Smooth muscle cell (in vitro differentiated cells): ENCODE measurements around the gene STK11IP. TPM values are rescaled to one million over a fixed set of nuclear protein-coding genes. Genes with fewer than 3 reads are reported as not detected.

ENCODE experiments used
- DNase-seq: peaks from one replicate; lab custom pipeline; 2025; ENCODE audit not compliant: unreplicated experiment; lab: John Stamatoyannopoulos, UW
- H2AFZ ChIP-seq: fragments of 200-600 bp; sonication (generic); 2 replicates; pipeline ENCODE4 v1.6.0; 2016; ENCODE audit warnings: antibody characterized with exemption, low read depth, mild to moderate bottlenecking
- H3F3A ChIP-seq: fragments of 200-600 bp; sonication (generic); 2 replicates; pipeline ENCODE4 v1.6.0; 2017; ENCODE audit warnings: antibody characterized with exemption, low read depth
- H3K27ac ChIP-seq: fragments of 200-600 bp; sonication (generic); 2 replicates; pipeline ENCODE4 v1.5.1; 2016; ENCODE audit warnings: low read depth, mild to moderate bottlenecking
- H3K27me3 ChIP-seq: fragments of 200-600 bp; sonication (generic); 2 replicates; pipeline ENCODE4 v1.6.1; 2016; ENCODE audit warnings: low read depth, mild to moderate bottlenecking
- H3K36me3 ChIP-seq: fragments of 200-600 bp; sonication (generic); 2 replicates; pipeline ENCODE4 v1.5.1; 2016; ENCODE audit warnings: low read depth
- H3K4me1 ChIP-seq: fragments of 200-600 bp; sonication (generic); 2 replicates; pipeline ENCODE4 v1.5.1; 2016; ENCODE audit warnings: low read depth
- H3K4me2 ChIP-seq: fragments of 200-600 bp; sonication (generic); 2 replicates; pipeline ENCODE4 v1.6.0; 2016; ENCODE audit warnings: mild to moderate bottlenecking
- H3K4me3 ChIP-seq: fragments of 200-600 bp; sonication (generic); 2 replicates; pipeline ENCODE4 v1.5.1; 2016; ENCODE audit warnings: mild to moderate bottlenecking
- H3K79me2 ChIP-seq: fragments of 200-600 bp; sonication (generic); 2 replicates; pipeline ENCODE4 v1.6.0; 2016; ENCODE audit warnings: low read depth, mild to moderate bottlenecking
- H3K9ac ChIP-seq: fragments of 200-600 bp; sonication (generic); 2 replicates; pipeline ENCODE4 v1.6.0; 2016; ENCODE audit warnings: low read depth
- H3K9me3 ChIP-seq: fragments of 200-600 bp; sonication (generic); replicated peaks from 2 replicates; pipeline ENCODE4 v1.5.1; 2016; ENCODE audit warnings: low read depth
- H4K20me1 ChIP-seq: fragments of 200-600 bp; sonication (generic); 2 replicates; pipeline ENCODE4 v1.6.0; 2016; ENCODE audit warnings: low read depth
- WGBS: methylation state at CpG from one replicate; pipeline ENCODE4 v1.1.7; 2016; ENCODE audit warnings: low lambda C conversion rate; 5-methylcytosine and 5-hydroxymethylcytosine counted together
- polyA plus RNA-seq: library from polyadenylated mRNA; unstranded; fragments of >200 nt; fragmentation: Nextera tagmentation; extraction: Ambion mirVana; gene quantifications from 2 replicates; pipeline ENCODE4 v1.2.1, GENCODE V29; 2016
- total RNA-seq: library from RNA; depleted of rRNA; stranded (reverse); fragments of >200 nt; gene quantifications from 2 replicates; pipeline ENCODE4 v1.2.3, GENCODE V29; 2014
- TF ChIP-seq, protein P1 (sequence below): fragments of 200-600 bp; sonication (generic); IDR thresholded peaks from 2 replicates; pipeline ENCODE4 v1.5.1; 2017; ENCODE audit warnings: borderline replicate concordance, mild to moderate bottlenecking, antibody characterized with exemption; ENCODE audit not compliant: insufficient read depth, poor library complexity, severe bottlenecking

The STK11IP gene
- total and polyA plus RNA-seq, 2 experiments from 2014 or later, result 10.2 to 13.6 TPM

- H3K4me1 ChIP-seq, result no peaks in the 10 kb centered on the region
- no peaks in the 10 kb centered on the region for H3K79me2 ChIP-seq
- no peaks in the 10 kb centered on the region for H3F3A ChIP-seq
- no peak overlapping the region for H3K27ac ChIP-seq
- no peaks in the 10 kb centered on the region for H3K27me3 ChIP-seq
- no peaks in the 10 kb centered on the region for H4K20me1 ChIP-seq
- TF ChIP-seq, protein P1, sequence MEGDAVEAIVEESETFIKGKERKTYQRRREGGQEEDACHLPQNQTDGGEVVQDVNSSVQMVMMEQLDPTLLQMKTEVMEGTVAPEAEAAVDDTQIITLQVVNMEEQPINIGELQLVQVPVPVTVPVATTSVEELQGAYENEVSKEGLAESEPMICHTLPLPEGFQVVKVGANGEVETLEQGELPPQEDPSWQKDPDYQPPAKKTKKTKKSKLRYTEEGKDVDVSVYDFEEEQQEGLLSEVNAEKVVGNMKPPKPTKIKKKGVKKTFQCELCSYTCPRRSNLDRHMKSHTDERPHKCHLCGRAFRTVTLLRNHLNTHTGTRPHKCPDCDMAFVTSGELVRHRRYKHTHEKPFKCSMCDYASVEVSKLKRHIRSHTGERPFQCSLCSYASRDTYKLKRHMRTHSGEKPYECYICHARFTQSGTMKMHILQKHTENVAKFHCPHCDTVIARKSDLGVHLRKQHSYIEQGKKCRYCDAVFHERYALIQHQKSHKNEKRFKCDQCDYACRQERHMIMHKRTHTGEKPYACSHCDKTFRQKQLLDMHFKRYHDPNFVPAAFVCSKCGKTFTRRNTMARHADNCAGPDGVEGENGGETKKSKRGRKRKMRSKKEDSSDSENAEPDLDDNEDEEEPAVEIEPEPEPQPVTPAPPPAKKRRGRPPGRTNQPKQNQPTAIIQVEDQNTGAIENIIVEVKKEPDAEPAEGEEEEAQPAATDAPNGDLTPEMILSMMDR, result no peak
- H2AFZ ChIP-seq, result no peak overlapping the region
- H3K4me3 ChIP-seq, result no peak overlapping the region
- DNase-seq, result no peak
- no peaks in the 10 kb centered on the region for H3K36me3 ChIP-seq
- H3K9me3 ChIP-seq, result no peaks in the 10 kb centered on the region
- WGBS, result 85% methylated on average over 35 of the region's 35 CpGs
- H3K9ac ChIP-seq, result no peak overlapping the region
- no peak overlapping the region for H3K4me2 ChIP-seq
Measured at GRCh38 chr2:219562049-219563020, 35.3 kb upstream of the STK11IP start.

GRCh38 chr2:219563271-219563928, 34.3 kb upstream of the STK11IP start:
- no peaks in the 10 kb centered on the region for H3F3A ChIP-seq
- DNase-seq, result no peak
- H2AFZ ChIP-seq, result no peak overlapping the region
- no peaks in the 10 kb centered on the region for H3K36me3 ChIP-seq
- H3K27me3 ChIP-seq, result no peaks in the 10 kb centered on the region
- H3K9me3 ChIP-seq, result no peaks in the 10 kb centered on the region
- H3K79me2 ChIP-seq, result no peaks in the 10 kb centered on the region
- no peak overlapping the region for H3K9ac ChIP-seq
- no peaks in the 10 kb centered on the region for H3K4me1 ChIP-seq
- H3K4me2 ChIP-seq, result no peak overlapping the region
- no peak overlapping the region for H3K4me3 ChIP-seq
- no peak overlapping the region for H3K27ac ChIP-seq
- TF ChIP-seq, protein P1, result no peak
- WGBS, result 98% methylated on average over 19 of the region's 20 CpGs
- no peaks in the 10 kb centered on the region for H4K20me1 ChIP-seq

DNA sequence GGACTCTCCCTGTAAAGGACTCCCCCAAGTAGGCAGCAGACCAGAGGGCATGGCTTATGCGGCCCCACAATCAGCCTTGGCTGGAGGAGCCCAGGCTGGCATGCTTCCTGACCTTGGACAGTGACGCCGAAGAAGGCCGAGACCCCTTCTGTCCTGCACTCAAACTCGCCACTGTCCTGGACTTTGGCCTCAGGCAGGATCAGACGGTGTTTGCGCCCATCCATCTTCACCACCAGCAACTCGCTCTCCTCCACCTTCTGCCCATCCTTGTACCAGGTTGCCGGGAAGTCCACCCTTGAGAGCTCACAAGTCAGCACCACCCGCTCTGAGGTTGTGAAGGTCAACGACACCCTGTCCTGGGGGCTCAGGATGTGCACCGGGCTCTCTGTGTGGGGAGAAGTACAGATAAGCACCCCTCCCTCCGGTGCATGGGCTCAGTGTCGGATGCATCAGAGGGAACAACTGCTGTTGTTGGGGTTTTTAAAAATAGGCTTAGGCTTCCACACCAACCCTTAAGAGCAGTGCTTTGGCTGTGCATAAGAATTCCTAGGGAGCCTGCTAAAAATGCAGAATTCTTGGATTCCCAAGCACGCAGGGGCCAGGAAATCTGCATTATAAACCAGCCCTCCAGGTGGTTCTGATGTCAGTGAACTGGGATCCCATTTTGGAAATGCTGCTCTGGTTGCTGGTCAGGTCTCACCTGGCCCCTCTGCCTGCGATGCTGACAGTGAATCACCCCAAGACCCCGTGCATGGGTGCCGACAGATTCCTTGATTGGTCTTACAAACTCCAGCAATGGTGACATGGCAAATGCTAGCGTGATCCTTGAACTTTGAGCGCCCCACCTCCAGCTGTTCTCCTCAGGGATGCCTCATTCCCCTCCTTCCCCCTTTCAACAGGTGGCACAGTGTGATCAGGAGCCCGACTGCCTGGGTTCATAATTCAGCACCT, 32.3 kb upstream of the STK11IP start:
- DNase-seq, result no peak
- TF ChIP-seq, protein P1, result no peak
- no peak overlapping the region for H3K4me2 ChIP-seq
- H3K27ac ChIP-seq, result no peak overlapping the region
- no peaks in the 10 kb centered on the region for H3K36me3 ChIP-seq
- no peak overlapping the region for H3K9ac ChIP-seq
- H3K79me2 ChIP-seq, result peaks cover 11% of the 10 kb centered on the region
- 78% methylated on average over 21 of the region's 21 CpGs for WGBS
- no peaks in the 10 kb centered on the region for H3K27me3 ChIP-seq
- H3K4me1 ChIP-seq, result peaks cover 6% of the 10 kb centered on the region
- H3F3A ChIP-seq, result no peaks in the 10 kb centered on the region
- H3K9me3 ChIP-seq, result no peaks in the 10 kb centered on the region
- no peak overlapping the region for H3K4me3 ChIP-seq
- H2AFZ ChIP-seq, result no peak overlapping the region
- peaks cover 9% of the 10 kb centered on the region for H4K20me1 ChIP-seq
